Panc1 (cell line): ENCODE measurements around the gene NECTIN1.

Source experiments
- CTCF ChIP-seq: fragments of 450-650 bp; IDR thresholded peaks from 2 replicates; pipeline ENCODE4 v1.5.1; 2017; ENCODE audit warnings: mild to moderate bottlenecking
- POLR2AphosphoS5 ChIP-seq: IDR thresholded peaks from 2 replicates; pipeline ENCODE4 v1.6.1; 2012; ENCODE audit warnings: mild to moderate bottlenecking, low read depth, low read length, moderate library complexity

- TF ChIP-seq POLR2AphosphoS5 (no peak), CTCF (no peak)
Measured at GRCh38 chr11:119699227-119699626, 29.8 kb downstream of the NECTIN1 start.
